Heart left ventricle (tissue), 13 donors: ENCODE results near the gene USH1G.

Source experiments
- POLR2A ChIP-seq, 2 donors: fragments of 450-650 bp; IDR thresholded peaks; one replicate each; pipeline ENCODE4 v1.6.1; 2017; ENCODE audit warnings: antibody characterized with exemption in 2 of 2, mild to moderate bottlenecking in 2 of 2, moderate library complexity in 2 of 2
- TF ChIP-seq, protein P1 (sequence below), 12 donors: fragments of 200-600 bp; sonication (generic) in 4 of 12; IDR thresholded peaks; one replicate each; pipeline versions ENCODE4 v1.5.0 to v1.8.0; 2018 to 2022; ENCODE audit warnings: antibody characterized with exemption in 12 of 12, mild to moderate bottlenecking in 5 of 12
- donor health status: ischemic (EF 13 %, LVEDD 7.1; RV severe dilation, severe dysfunction).
- donor health status: DM: no; HTN: yes; CAD: no.
- donor health status: DM: no; HTN: no; CAD: no.
- donor health status: ischemic (EF 25% LVEDD 6.9; RV normal size, moderate dysfunction).
- donor health status: ischemic (EF 25% LVEDD 5.7; RV mildly dilated, moderate dysfunction).
- donor health status: ischemic (EF 35%, LVEDD 5.7; RV mildly dilated, moderate dysfunction).
- donor health status: nonischemic (EF 11% LVEDD 7.7; RV severe dilation, severe dysfunction).
- donor health status: DM: yes; HTN: yes; CAD: no.
- donor health status: PGD.
- donor health status: ischemic (EF 29% LVEDD 5.4; RV normal size, mild dysfunction).
- donor health status: nonischemic (EF 23%, LVEDD 6.1; RV moderate dilation, normal function).

DNA sequence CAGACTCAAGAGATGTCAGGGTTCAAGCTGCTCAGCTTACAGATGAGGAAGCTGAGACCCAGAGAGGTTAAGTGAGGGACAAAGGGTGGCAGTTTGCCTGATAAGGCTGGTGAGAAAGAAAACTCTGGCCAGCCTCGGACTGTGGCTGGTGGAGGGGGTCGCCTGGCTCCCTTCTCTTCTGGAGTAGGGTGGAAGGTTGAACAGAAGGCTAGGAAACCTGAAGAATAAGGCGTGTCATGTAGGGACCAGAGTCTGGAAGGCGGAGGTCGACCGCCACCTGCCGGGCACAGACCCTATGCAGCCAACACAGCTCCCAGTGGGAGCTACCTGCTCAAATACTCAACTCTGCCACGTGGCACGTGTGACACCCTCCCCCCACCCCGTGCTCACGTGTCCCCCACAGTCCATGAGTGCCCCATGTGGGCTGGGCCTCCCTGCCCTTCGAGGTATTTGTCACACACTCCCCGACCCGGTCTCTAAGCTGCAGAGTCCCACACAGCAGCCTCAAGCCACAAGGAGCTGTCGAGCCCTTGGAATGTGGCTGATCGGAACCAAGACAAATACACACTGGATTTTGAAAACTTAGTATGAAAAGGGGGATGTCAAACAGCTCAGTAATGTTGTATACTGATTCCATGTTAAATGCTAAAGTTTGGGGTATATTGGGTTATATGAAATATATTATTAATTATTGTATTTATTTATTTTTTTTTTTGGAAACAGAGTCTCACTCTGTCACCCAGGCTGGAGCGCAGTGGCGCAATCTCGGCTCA is 37.7 kb upstream of the USH1G start:
- TF ChIP-seq, protein P1, sequence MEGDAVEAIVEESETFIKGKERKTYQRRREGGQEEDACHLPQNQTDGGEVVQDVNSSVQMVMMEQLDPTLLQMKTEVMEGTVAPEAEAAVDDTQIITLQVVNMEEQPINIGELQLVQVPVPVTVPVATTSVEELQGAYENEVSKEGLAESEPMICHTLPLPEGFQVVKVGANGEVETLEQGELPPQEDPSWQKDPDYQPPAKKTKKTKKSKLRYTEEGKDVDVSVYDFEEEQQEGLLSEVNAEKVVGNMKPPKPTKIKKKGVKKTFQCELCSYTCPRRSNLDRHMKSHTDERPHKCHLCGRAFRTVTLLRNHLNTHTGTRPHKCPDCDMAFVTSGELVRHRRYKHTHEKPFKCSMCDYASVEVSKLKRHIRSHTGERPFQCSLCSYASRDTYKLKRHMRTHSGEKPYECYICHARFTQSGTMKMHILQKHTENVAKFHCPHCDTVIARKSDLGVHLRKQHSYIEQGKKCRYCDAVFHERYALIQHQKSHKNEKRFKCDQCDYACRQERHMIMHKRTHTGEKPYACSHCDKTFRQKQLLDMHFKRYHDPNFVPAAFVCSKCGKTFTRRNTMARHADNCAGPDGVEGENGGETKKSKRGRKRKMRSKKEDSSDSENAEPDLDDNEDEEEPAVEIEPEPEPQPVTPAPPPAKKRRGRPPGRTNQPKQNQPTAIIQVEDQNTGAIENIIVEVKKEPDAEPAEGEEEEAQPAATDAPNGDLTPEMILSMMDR (IDR thresholded peaks at IDR 0.05): peak in 4 of 12 donors; percentile 7 to 40 (median 22)
- TF ChIP-seq POLR2A (IDR thresholded peaks at IDR 0.05): no peak
